Lung microvascular endothelial cell (primary cell): ENCODE data around the gene SPRYD3. TPM values are rescaled to one million over a fixed set of nuclear protein-coding genes. Genes with fewer than 3 reads are reported as not detected.
"Not testable (repeated sequence)": the region's sequence is repeated elsewhere in the genome, so short reads cannot be mapped to it uniquely, and the experiment has no call there.

ENCODE experiments used
- DNase-seq, 2 donors: peaks; one replicate each; pipeline versions ENCODE4 v3.0.0 to v3.0.0-alpha.2; 2010; ENCODE audit warnings: low read depth in 2 of 2
- total RNA-seq: library from RNA; depleted of rRNA; stranded (reverse); fragments of >200 nt; gene quantifications from 2 replicates; pipeline ENCODE4 v1.2.1, GENCODE V29; 2014

The SPRYD3 gene
- total RNA-seq, 1 donor from 2014 or later = 12.9 TPM

GRCh38 chr12:53102883-53103807, 24.0 kb upstream of the SPRYD3 start, which contains the start of gene SOAT2:
Gene SOAT2, plus strand, starts transcription at chr12:53103486. Its CDS starts 92 bp downstream, at chr12:53103578.
- no peak for DNase-seq

- DNase-seq = no peak
These were observed 23.0 kb upstream of the SPRYD3 start for GRCh38 chr12:53101931-53102781.

GRCh38 chr12:53101266-53101665, 22.1 kb upstream of the SPRYD3 start:
- DNase-seq = no peak

- no peak for DNase-seq
These were observed 21.4 kb upstream of the SPRYD3 start for GRCh38 chr12:53100466-53101151.

GRCh38 chr12:53099071-53099882, 20.1 kb upstream of the SPRYD3 start:
- DNase-seq = peak; percentile 83 to 94

- peak in 1 of 2 donors; percentile 67 for DNase-seq
These were observed 19.3 kb upstream of the SPRYD3 start for GRCh38 chr12:53098354-53098981.

GRCh38 chr12:53097564-53098353, 18.6 kb upstream of the SPRYD3 start, which contains the start of gene IGFBP6:
Gene IGFBP6, plus strand, starts transcription at chr12:53097667. Its CDS starts 51 bp downstream, at chr12:53097718.
- peak; percentile 31 to 55 for DNase-seq

- DNase-seq = peak in 1 of 2 donors; percentile 19
These were observed 18.0 kb upstream of the SPRYD3 start for GRCh38 chr12:53097207-53097563.

- DNase-seq = no peak
These were observed 17.6 kb upstream of the SPRYD3 start for GRCh38 chr12:53096759-53097158.

- DNase-seq = peak in 1 of 2 donors; percentile 23
These were observed 17.0 kb upstream of the SPRYD3 start for GRCh38 chr12:53096089-53096741.

- DNase-seq = not testable (repeated sequence)
These were observed 16.4 kb upstream of the SPRYD3 start for GRCh38 chr12:53095596-53095895.

GRCh38 chr12:53094796-53095595, 15.8 kb upstream of the SPRYD3 start:
- DNase-seq = not testable (repeated sequence)

GRCh38 chr12:53094394-53094787, 15.2 kb upstream of the SPRYD3 start:
- no peak for DNase-seq

GRCh38 chr12:53093777-53094393, 14.7 kb upstream of the SPRYD3 start:
- peak in 1 of 2 donors; percentile 36 for DNase-seq

GRCh38 chr12:53091756-53092155, 12.6 kb upstream of the SPRYD3 start:
- DNase-seq = no peak

GRCh38 chr12:53090554-53090953, 11.4 kb upstream of the SPRYD3 start:
- no peak for DNase-seq

- DNase-seq = no peak
These were observed 10.9 kb upstream of the SPRYD3 start for GRCh38 chr12:53090105-53090504.

GRCh38 chr12:53086361-53086760, 7.2 kb upstream of the SPRYD3 start:
- DNase-seq = no peak
